ENCODE data around the gene SMIM41.

Gene SMIM41

GRCh38 chr12:52079576-52080402 is at the start of gene SMIM41:
TSS of gene SMIM41 (plus strand) at chr12:52079704. CDS start at chr12:52079780, 76 bp downstream.
- no peak for DNase-seq (ENCODE audit: low read depth)
- H3K4me3 ChIP-seq (ENCODE audit: low read length) = no peak within 1 kb of the TSS
- TF ChIP-seq CTCF (conservative IDR thresholded peaks at IDR 0.05; ENCODE audit: low read length) = no peak

GRCh38 chr12:52032446-52032803 is 47.1 kb upstream of the SMIM41 start:
- H3K4me3 ChIP-seq (ENCODE audit: low read length) = peak overlapping the region; percentile 44
- DNase-seq (ENCODE audit: low read depth) = peak; percentile 69
- TF ChIP-seq CTCF (conservative IDR thresholded peaks at IDR 0.05; ENCODE audit: low read length) = no peak

GRCh38 chr12:52032804-52033445 is 46.6 kb upstream of the SMIM41 start:
- peak overlapping the region; percentile 54 for H3K4me3 ChIP-seq (ENCODE audit: low read length)
- TF ChIP-seq CTCF (conservative IDR thresholded peaks at IDR 0.05; ENCODE audit: low read length) = no peak
- DNase-seq (ENCODE audit: low read depth) = peak; percentile 96

- H3K4me3 ChIP-seq (ENCODE audit: low read length) = peak overlapping the region; percentile 54
- DNase-seq (ENCODE audit: low read depth) = no peak
- TF ChIP-seq CTCF (conservative IDR thresholded peaks at IDR 0.05; ENCODE audit: low read length) = no peak
Observed at GRCh38 chr12:52033446-52034140, 45.9 kb upstream of the SMIM41 start.

GRCh38 chr12:52035190-52035589 is 44.3 kb upstream of the SMIM41 start:
- no peak for TF ChIP-seq CTCF (conservative IDR thresholded peaks at IDR 0.05; ENCODE audit: low read length)
- no peak overlapping the region for H3K4me3 ChIP-seq (ENCODE audit: low read length)
- DNase-seq (ENCODE audit: low read depth) = no peak

GRCh38 chr12:52035926-52036325 is 43.6 kb upstream of the SMIM41 start:
- DNase-seq (ENCODE audit: low read depth) = no peak
- TF ChIP-seq CTCF (conservative IDR thresholded peaks at IDR 0.05; ENCODE audit: low read length) = no peak
- H3K4me3 ChIP-seq (ENCODE audit: low read length) = no peak overlapping the region

All from AG10803 (cell line).